ENCODE results near the gene MRPL53. TPM values are rescaled to one million over a fixed set of nuclear protein-coding genes. Genes with fewer than 3 reads are reported as not detected.

MRPL53 gene
- total and polyA plus RNA-seq, 2 of the 13 experiments (the other 11 are each of a cell fraction or from before 2014, with no cell fraction given), result 34.3 to 51.9 TPM

DNA sequence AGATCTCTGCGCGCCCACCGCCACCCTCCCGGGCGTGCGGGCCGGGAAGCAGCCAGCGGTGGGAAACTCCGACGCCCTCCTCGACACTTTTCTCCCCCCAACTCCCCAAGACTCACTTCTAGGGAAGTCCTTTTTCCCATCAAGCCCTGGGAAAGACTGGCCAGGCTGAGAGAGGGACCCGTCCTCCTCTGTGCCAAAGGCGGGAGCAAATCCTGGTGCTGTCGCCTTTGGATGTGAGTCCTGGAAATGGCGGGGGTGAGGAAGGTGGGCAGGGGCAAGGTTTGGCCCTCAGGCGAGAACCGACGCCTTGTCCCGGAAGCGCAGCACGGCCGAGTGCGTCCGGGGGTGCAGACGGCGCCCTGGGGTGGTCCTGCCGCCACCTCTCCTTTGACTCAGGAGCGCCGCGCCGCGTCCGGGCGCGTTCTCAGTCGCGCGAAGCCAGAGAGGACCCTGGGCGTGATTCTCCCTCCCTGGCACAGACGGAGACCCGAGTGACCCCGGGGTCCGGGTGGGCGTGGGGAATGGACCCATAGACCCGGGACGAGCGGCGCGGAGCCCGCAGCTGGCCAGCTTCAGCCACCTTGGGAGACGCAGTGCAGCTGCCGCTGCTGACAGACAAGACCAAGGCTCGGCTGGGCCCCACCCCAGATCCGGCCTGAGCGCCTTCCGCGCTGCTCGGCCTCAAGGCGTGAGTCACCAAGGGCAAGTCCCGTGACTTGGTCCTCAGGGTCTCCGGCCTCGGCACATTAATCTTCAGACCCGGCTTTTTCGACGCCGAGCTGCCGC is 30.4 kb upstream of the MRPL53 start (continued):
- TF ChIP-seq BORCS8-MEF2B (CRISPR knock-in tag; IDR thresholded peaks at IDR 0.05) (peak; percentile 6; the same call in 1 of the 2 replicates), ZNF703 (CRISPR knock-in tag; IDR thresholded peaks at IDR 0.05; ENCODE audit: borderline replicate concordance) (no peak), PAXIP1 (CRISPR knock-in tag; conservative IDR thresholded peaks at IDR 0.05) (peak; percentile 73; the same call in 1 of the 2 replicates), ETV5 (CRISPR knock-in tag; IDR thresholded peaks at IDR 0.05; ENCODE audit: borderline replicate concordance) (peak; percentile 87), ZNF530 (CRISPR knock-in tag; IDR thresholded peaks at IDR 0.05; ENCODE audit: low read depth) (no peak), HNF4A (CRISPR knock-in tag; IDR thresholded peaks at IDR 0.05) (no peak; the same call in 1 of the 2 replicates), ZMYM4 (CRISPR knock-in tag; IDR thresholded peaks at IDR 0.05) (peak; percentile 78), GATA4 (IDR thresholded peaks at IDR 0.05; ENCODE audit: borderline replicate concordance, low read depth) (no peak), MATR3 (CRISPR knock-in tag; IDR thresholded peaks at IDR 0.05) (no peak), ZFP62 (CRISPR knock-in tag; IDR thresholded peaks at IDR 0.05) (no peak), ZNF792 (CRISPR knock-in tag; IDR thresholded peaks at IDR 0.05) (peak; percentile 19; the same call in 1 of the 2 replicates), ZNF572 (CRISPR knock-in tag; IDR thresholded peaks at IDR 0.05) (peak; percentile 98), ZNF354B (CRISPR knock-in tag; IDR thresholded peaks at IDR 0.05) (no peak), ZBTB7A (CRISPR knock-in tag; IDR thresholded peaks at IDR 0.05) (peak; percentile 98), DNMT3B (CRISPR knock-in tag; conservative IDR thresholded peaks at IDR 0.05) (no peak)
- TF ChIP-seq, protein P1, sequence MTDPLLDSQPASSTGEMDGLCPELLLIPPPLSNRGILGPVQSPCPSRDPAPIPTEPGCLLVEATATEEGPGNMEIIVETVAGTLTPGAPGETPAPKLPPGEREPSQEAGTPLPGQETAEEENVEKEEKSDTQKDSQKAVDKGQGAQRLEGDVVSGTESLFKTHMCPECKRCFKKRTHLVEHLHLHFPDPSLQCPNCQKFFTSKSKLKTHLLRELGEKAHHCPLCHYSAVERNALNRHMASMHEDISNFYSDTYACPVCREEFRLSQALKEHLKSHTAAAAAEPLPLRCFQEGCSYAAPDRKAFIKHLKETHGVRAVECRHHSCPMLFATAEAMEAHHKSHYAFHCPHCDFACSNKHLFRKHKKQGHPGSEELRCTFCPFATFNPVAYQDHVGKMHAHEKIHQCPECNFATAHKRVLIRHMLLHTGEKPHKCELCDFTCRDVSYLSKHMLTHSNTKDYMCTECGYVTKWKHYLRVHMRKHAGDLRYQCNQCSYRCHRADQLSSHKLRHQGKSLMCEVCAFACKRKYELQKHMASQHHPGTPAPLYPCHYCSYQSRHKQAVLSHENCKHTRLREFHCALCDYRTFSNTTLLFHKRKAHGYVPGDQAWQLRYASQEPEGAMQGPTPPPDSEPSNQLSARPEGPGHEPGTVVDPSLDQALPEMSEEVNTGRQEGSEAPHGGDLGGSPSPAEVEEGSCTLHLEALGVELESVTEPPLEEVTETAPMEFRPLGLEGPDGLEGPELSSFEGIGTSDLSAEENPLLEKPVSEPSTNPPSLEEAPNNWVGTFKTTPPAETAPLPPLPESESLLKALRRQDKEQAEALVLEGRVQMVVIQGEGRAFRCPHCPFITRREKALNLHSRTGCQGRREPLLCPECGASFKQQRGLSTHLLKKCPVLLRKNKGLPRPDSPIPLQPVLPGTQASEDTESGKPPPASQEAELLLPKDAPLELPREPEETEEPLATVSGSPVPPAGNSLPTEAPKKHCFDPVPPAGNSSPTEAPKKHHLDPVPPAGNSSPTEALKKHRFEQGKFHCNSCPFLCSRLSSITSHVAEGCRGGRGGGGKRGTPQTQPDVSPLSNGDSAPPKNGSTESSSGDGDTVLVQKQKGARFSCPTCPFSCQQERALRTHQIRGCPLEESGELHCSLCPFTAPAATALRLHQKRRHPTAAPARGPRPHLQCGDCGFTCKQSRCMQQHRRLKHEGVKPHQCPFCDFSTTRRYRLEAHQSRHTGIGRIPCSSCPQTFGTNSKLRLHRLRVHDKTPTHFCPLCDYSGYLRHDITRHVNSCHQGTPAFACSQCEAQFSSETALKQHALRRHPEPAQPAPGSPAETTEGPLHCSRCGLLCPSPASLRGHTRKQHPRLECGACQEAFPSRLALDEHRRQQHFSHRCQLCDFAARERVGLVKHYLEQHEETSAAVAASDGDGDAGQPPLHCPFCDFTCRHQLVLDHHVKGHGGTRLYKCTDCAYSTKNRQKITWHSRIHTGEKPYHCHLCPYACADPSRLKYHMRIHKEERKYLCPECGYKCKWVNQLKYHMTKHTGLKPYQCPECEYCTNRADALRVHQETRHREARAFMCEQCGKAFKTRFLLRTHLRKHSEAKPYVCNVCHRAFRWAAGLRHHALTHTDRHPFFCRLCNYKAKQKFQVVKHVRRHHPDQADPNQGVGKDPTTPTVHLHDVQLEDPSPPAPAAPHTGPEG (CRISPR knock-in tag; IDR thresholded peaks at IDR 0.05), result no peak; the same call in 1 of the 2 replicates
- TF ChIP-seq, protein P2, sequence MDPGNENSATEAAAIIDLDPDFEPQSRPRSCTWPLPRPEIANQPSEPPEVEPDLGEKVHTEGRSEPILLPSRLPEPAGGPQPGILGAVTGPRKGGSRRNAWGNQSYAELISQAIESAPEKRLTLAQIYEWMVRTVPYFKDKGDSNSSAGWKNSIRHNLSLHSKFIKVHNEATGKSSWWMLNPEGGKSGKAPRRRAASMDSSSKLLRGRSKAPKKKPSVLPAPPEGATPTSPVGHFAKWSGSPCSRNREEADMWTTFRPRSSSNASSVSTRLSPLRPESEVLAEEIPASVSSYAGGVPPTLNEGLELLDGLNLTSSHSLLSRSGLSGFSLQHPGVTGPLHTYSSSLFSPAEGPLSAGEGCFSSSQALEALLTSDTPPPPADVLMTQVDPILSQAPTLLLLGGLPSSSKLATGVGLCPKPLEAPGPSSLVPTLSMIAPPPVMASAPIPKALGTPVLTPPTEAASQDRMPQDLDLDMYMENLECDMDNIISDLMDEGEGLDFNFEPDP (CRISPR knock-in tag; conservative IDR thresholded peaks at IDR 0.05), result 0 out of 2 replicates have a peak, but pooled peaks have one; percentile 93
- TF ChIP-seq, protein P3, sequence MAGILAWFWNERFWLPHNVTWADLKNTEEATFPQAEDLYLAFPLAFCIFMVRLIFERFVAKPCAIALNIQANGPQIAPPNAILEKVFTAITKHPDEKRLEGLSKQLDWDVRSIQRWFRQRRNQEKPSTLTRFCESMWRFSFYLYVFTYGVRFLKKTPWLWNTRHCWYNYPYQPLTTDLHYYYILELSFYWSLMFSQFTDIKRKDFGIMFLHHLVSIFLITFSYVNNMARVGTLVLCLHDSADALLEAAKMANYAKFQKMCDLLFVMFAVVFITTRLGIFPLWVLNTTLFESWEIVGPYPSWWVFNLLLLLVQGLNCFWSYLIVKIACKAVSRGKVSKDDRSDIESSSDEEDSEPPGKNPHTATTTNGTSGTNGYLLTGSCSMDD (CRISPR knock-in tag; IDR thresholded peaks at IDR 0.05), result no peak

All from HepG2 (cell line).